SJCRH30 (cell line): ENCODE measurements around the gene POU2F1. TPM values are rescaled to one million over a fixed set of nuclear protein-coding genes. Genes with fewer than 3 reads are reported as not detected.
"Not testable (repeated sequence)": the region's sequence is repeated elsewhere in the genome, so short reads cannot be mapped to it uniquely, and the experiment has no call there.

ENCODE experiments used
- DNase-seq, 2 experiments: peaks; one replicate each; pipeline ENCODE4 v3.0.0-alpha.2; 2015 to 2020
- H3K27ac ChIP-seq: fragments of 250-450 bp; sonication (Bioruptor Pico); 2 replicates; pipeline ENCODE4 v1.5.1; 2020; ENCODE audit warnings: mild to moderate bottlenecking, moderate library complexity
- H3K27me3 ChIP-seq: fragments of 250-450 bp; sonication (Bioruptor Pico); 2 replicates; pipeline ENCODE4 v1.5.1; 2020; ENCODE audit warnings: mild to moderate bottlenecking, moderate library complexity
- H3K36me3 ChIP-seq: fragments of 250-450 bp; sonication (Bioruptor Pico); 2 replicates; pipeline ENCODE4 v1.5.1; 2020; ENCODE audit warnings: mild to moderate bottlenecking, moderate library complexity
- H3K4me1 ChIP-seq: fragments of 250-450 bp; sonication (Bioruptor Pico); 2 replicates; pipeline ENCODE4 v1.5.1; 2020; ENCODE audit warnings: mild to moderate bottlenecking, moderate library complexity
- H3K4me3 ChIP-seq: fragments of 250-450 bp; sonication (Bioruptor Pico); 2 replicates; pipeline ENCODE4 v1.5.1; 2020; ENCODE audit warnings: mild to moderate bottlenecking, moderate library complexity
- H3K9me3 ChIP-seq: fragments of 250-450 bp; sonication (Bioruptor Pico); replicated peaks from 2 replicates; pipeline ENCODE4 v1.5.1; 2020; ENCODE audit warnings: mild to moderate bottlenecking, moderate library complexity
- total RNA-seq: library from RNA; depleted of rRNA; stranded (reverse); fragments of >200 nt; shearing (Covaris generic); gene quantifications from 2 replicates; pipeline ENCODE4 v1.2.3, GENCODE V29; 2014

The POU2F1 gene
- total RNA-seq, 1 experiment from 2014 or later: 16.8 TPM

DNA sequence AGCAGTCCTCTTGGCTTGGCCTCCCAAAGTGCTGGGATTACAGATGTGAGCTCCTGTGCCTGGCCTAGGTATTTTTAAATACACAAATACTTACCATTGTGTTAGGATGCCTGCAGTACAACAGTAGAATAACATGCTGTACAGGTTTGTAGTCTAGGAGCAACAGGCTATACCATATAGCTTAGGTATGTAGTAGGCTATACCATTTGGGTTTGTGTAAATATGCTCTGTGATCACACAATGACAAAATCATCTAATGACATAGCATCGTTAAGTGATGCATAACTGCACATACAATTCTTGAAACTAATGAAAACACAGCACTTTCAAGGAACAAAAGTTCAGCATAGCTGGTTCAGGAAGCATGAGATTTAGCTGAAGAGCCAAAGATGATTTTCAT lies 12.7 kb downstream of the POU2F1 start:
- Histone ChIP-seq H3K4me1 (no peaks in the 10 kb centered on the region), H3K27me3 (no peaks in the 10 kb centered on the region), H3K4me3 (no peak overlapping the region), H3K27ac (no peak overlapping the region), H3K36me3 (no peaks in the 10 kb centered on the region; the same call in 1 of the 2 replicates), H3K9me3 (no peaks in the 10 kb centered on the region)
- no peak for DNase-seq

GRCh38 chr1:167237000-167237399 lies 16.3 kb downstream of the POU2F1 start:
- no peak overlapping the region for H3K27ac ChIP-seq
- no peaks in the 10 kb centered on the region for H3K4me1 ChIP-seq
- no peak overlapping the region for H3K4me3 ChIP-seq
- no peak for DNase-seq
- H3K36me3 ChIP-seq: no peaks in the 10 kb centered on the region; the same call in 1 of the 2 replicates
- no peaks in the 10 kb centered on the region for H3K27me3 ChIP-seq
- no peaks in the 10 kb centered on the region for H3K9me3 ChIP-seq

GRCh38 chr1:167238713-167239112 lies 18.0 kb downstream of the POU2F1 start:
- no peaks in the 10 kb centered on the region for H3K4me1 ChIP-seq
- H3K9me3 ChIP-seq: no peaks in the 10 kb centered on the region
- H3K4me3 ChIP-seq: no peak overlapping the region
- no peak overlapping the region for H3K27ac ChIP-seq
- no peak for DNase-seq
- H3K36me3 ChIP-seq: no peaks in the 10 kb centered on the region
- H3K27me3 ChIP-seq: no peaks in the 10 kb centered on the region

DNA sequence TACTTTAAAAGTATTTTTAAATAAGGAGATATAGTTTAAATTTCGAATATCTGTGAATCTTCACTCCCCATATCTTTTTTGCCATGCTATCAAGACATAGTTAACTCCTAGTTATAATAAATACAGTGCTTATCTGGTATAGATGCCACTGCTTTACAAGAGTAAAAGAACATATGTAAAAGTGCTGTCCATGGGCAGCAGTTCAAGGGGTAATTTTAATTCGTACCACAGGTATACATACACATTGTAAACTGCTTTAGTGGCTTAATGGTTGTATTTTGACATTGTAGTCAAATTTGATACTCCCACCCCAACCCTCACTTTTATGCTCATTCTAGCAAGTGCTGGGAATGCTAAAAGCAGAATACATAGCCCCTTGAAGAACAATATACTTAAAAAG lies 18.6 kb downstream of the POU2F1 start:
- H3K9me3 ChIP-seq: no peaks in the 10 kb centered on the region
- no peak overlapping the region for H3K27ac ChIP-seq
- H3K4me3 ChIP-seq: no peak overlapping the region
- H3K4me1 ChIP-seq: no peaks in the 10 kb centered on the region
- no peak for DNase-seq
- H3K27me3 ChIP-seq: no peaks in the 10 kb centered on the region
- no peaks in the 10 kb centered on the region for H3K36me3 ChIP-seq

DNA sequence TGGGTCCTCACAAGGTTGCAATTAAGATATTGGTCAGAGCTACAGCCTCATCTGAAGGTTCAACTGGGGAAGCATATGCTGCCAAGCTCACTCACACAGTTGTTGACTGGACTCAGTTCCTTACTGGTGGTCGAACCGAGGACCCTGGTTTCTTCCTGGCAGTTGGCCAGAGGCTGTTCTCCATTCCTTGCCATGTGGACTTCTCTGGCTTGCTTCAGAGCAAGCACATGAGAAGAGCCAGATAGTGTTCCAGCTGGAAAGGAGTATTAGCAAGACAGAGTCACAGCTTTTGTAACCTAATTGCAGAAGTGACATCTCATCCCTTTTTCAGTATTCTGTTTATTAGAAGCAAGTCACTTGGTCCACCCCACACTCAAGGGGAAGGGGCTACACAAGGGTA lies 23.6 kb downstream of the POU2F1 start:
- H3K27me3 ChIP-seq: no peaks in the 10 kb centered on the region
- no peak overlapping the region for H3K4me3 ChIP-seq
- H3K4me1 ChIP-seq: no peaks in the 10 kb centered on the region
- H3K36me3 ChIP-seq: no peaks in the 10 kb centered on the region
- no peak for DNase-seq
- H3K9me3 ChIP-seq: no peaks in the 10 kb centered on the region
- no peak overlapping the region for H3K27ac ChIP-seq

DNA sequence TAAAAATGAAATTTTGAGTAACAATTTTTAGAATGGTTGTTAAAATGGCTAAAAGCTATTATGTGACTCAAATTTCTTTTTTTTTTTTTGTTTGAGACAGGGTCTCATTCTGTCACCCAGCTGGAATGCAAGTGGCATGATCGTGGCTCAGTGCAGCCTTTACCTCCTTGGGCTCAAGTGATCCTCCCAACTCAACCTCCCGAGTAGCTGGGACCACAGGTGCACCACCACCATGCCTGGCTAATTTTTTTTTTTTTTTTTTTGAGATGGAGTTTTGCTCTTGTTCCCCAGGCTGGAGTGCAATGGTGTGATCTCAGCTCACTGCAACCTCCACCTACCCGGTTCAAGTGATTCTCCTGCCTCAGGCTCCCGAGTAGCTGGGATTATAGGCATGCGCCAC lies 24.5 kb downstream of the POU2F1 start:
- H3K9me3 ChIP-seq, H3K27ac ChIP-seq, DNase-seq, H3K27me3 ChIP-seq, H3K36me3 ChIP-seq, H3K4me3 ChIP-seq, H3K4me1 ChIP-seq: not testable (repeated sequence)

DNA sequence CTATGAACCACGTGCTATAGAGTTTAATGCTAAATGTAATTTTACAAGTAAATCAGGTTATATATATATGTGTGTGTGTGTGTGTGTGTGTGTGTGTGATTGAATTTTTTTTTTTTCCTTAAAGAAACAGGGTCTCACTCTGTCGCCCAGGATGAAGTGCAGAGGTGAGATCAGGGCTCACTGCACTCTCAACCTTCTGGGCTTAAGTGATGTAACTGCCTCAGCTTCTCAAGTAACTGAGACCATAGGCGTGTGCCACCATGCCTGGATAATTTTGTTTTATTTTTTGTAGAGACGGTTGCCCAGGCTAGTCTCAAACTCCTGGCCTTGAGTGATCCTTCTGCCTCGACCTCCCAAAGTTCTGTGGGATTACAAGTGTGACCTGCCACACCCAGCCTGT lies 26.3 kb downstream of the POU2F1 start:
- Histone ChIP-seq H3K4me1 (no peaks in the 10 kb centered on the region), H3K36me3 (no peaks in the 10 kb centered on the region), H3K9me3 (no peaks in the 10 kb centered on the region), H3K4me3 (no peak overlapping the region), H3K27me3 (no peaks in the 10 kb centered on the region), H3K27ac (no peak overlapping the region)
- no peak for DNase-seq

GRCh38 chr1:167247754-167248153 lies 27.1 kb downstream of the POU2F1 start:
- Histone ChIP-seq H3K27ac (no peak overlapping the region), H3K36me3 (no peaks in the 10 kb centered on the region), H3K4me3 (no peak overlapping the region), H3K9me3 (no peaks in the 10 kb centered on the region), H3K4me1 (no peaks in the 10 kb centered on the region), H3K27me3 (no peaks in the 10 kb centered on the region)
- no peak for DNase-seq

DNA sequence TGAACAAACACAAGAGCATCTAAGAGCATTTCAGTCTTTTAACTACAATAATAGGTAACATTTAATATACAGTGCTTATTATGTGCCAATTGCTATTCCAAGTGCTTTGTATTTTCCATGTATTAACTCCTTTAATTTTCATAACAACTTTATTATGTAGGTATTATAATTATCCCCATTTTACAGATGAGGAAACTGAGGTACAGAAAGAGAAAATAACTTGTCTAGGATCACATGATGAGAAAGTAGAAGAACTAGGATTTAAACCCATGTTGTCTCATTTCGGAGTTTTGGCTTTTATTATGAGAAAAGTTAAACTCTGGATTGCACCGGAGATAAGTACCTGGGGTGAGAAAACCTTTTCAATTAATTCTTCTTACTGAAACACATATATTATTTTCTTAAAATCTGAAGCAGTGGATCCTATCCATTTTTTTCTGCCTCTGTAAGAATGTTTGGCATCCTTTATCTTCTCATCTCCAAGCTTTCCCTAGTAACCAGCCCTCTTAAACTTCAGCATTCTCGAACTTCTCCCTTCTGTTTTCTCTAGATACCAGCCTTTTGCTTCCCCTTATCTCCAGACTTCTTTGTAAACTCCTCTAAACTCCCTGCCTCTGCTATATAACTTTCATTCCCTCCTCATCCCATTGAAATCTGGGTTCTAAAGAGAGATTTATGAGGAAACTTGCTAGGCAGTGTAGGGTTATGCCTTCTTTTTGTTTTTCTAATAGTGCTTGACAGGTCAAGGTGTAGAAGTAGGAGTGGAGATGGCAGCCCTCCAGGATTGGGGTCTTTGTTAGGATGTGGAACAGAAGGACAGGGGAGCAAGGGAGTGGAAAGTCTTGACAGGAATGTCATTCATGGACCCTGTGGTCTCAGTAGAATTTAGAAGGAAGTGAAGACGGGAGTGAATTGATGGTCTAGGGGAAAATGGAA lies 28.3 kb downstream of the POU2F1 start:
- no peak overlapping the region for H3K4me3 ChIP-seq
- H3K36me3 ChIP-seq: no peaks in the 10 kb centered on the region
- H3K27ac ChIP-seq: no peak overlapping the region
- DNase-seq: no peak
- no peaks in the 10 kb centered on the region for H3K27me3 ChIP-seq
- H3K9me3 ChIP-seq: no peaks in the 10 kb centered on the region
- H3K4me1 ChIP-seq: no peaks in the 10 kb centered on the region

DNA sequence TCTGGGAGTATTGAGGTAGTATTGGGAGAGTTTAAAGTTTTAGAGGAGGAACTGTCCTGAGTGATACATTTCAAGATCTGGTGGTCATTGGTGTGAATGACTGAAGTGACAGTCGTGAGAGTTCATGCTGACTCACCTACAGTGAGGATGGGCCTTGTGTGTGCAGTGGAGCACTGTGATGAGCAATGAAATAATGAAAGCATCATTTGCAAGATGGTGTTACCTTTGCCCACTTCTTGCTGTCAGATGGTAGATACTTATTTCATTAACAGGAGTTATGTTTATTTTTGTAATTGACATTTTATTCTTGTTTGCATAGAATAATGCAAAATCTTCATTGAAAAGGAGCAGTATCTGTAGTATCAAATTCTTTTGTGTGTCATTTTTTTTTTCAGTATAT lies 29.0 kb downstream of the POU2F1 start:
- Histone ChIP-seq H3K27me3 (no peaks in the 10 kb centered on the region), H3K36me3 (no peaks in the 10 kb centered on the region), H3K4me3 (no peak overlapping the region), H3K9me3 (no peaks in the 10 kb centered on the region), H3K27ac (no peak overlapping the region), H3K4me1 (no peaks in the 10 kb centered on the region)
- DNase-seq: no peak

DNA sequence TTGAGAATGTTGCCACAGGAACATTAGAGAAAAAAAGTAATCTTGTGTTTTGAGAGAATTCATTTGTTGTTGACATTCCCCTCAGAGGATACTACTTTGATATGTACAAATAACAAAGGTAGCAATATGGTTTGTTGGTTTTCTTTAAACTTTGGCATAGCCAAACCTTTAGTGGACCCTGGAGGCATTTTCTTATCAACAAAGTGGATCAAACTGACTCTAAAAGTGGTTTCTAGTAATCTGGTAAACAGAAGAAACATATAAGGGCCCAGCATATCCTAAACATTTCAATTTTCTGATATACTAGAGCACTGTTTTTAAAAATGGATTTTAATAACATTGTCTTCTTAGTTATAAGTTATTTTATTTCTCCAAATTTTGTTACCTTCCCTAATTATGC lies 29.8 kb downstream of the POU2F1 start:
- Histone ChIP-seq H3K9me3 (no peaks in the 10 kb centered on the region), H3K36me3 (no peaks in the 10 kb centered on the region), H3K27ac (no peak overlapping the region), H3K4me1 (no peaks in the 10 kb centered on the region), H3K27me3 (no peaks in the 10 kb centered on the region), H3K4me3 (no peak overlapping the region)
- DNase-seq: no peak

DNA sequence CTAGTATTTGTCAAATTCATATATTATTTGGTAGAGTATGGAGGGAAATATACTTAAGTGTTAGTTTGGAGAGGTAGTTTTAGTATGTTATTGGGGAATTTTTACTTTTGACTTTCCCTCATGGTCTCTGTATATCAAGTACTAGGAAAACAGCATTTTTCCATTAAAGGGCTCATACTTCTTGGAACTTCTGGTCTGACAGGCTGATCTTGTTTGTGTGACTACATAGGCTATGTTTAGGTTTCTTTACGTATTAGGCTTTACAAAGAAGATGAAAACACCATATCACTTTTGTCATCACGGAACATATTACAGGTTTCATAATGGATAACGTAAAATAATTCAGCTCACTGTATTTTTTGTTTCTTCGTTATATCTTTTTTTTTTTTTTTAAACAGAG lies 30.8 kb downstream of the POU2F1 start:
- Histone ChIP-seq H3K27me3 (no peaks in the 10 kb centered on the region), H3K4me1 (no peaks in the 10 kb centered on the region)

DNA sequence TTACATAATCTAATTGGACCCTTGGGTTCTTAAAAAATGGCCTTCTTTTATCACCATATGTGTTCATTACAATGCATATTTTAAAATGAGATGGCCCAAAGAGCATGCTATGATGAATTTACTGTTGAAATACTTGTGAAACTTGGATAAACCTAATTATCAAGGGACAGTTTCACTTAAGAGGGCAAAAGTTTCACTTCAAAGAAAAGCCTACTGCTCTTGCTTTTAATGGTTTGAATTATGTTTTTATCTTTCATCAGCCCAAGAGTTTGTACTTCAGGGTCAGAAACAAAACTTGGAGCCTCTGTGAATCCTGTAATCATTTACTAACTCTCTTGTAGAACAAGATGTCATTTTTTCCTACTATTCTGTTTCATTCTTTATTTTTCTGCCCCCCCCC lies 32.3 kb downstream of the POU2F1 start:
- Histone ChIP-seq H3K27ac (no peak overlapping the region), H3K4me1 (no peaks in the 10 kb centered on the region), H3K9me3 (no peaks in the 10 kb centered on the region), H3K4me3 (no peak overlapping the region), H3K27me3 (no peaks in the 10 kb centered on the region), H3K36me3 (no peaks in the 10 kb centered on the region)
- DNase-seq: no peak

More for the DNA sequence above, 30.8 kb downstream of the POU2F1 start:
- H3K36me3 ChIP-seq: no peaks in the 10 kb centered on the region
- no peak for DNase-seq
- H3K27ac ChIP-seq: no peak overlapping the region
- no peak overlapping the region for H3K4me3 ChIP-seq
- H3K9me3 ChIP-seq: no peaks in the 10 kb centered on the region

DNA sequence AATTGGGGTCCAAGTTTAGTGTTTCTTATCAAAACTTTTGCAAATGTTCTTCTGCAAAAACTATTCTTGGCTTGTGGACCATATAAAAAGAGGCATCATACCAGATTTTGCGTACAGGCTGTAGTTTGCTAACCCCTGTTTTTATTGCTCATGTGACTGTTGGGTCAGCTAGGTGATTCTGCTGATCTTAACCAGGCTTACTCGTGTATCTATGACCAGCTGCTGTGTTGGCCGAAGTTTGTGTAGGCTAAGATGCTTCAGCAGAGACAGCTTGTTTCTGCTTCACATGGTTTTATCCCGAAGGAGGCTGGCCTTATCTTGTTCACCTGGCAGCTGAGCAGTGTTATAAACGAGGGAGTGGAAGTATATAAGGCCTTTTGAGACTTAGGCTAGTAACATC lies 38.2 kb downstream of the POU2F1 start:
- no peak for DNase-seq
- Histone ChIP-seq H3K4me1 (no peaks in the 10 kb centered on the region), H3K27me3 (no peaks in the 10 kb centered on the region), H3K4me3 (no peak overlapping the region), H3K36me3 (no peaks in the 10 kb centered on the region), H3K9me3 (no peaks in the 10 kb centered on the region), H3K27ac (no peak overlapping the region)

- H3K4me3 ChIP-seq: no peak overlapping the region
- no peak for DNase-seq
- H3K27ac ChIP-seq: no peak overlapping the region
- H3K9me3 ChIP-seq: no peaks in the 10 kb centered on the region
- H3K36me3 ChIP-seq: no peaks in the 10 kb centered on the region
- no peaks in the 10 kb centered on the region; the same call in 1 of the 2 replicates for H3K4me1 ChIP-seq
- no peaks in the 10 kb centered on the region for H3K27me3 ChIP-seq
Measured at GRCh38 chr1:167262836-167263235, 42.1 kb downstream of the POU2F1 start.

- H3K27me3 ChIP-seq: no peaks in the 10 kb centered on the region
- H3K4me3 ChIP-seq: no peak overlapping the region
- H3K27ac ChIP-seq: no peak overlapping the region
- no peaks in the 10 kb centered on the region for H3K36me3 ChIP-seq
- no peak for DNase-seq
- H3K4me1 ChIP-seq: no peaks in the 10 kb centered on the region; the same call in 1 of the 2 replicates
- H3K9me3 ChIP-seq: no peaks in the 10 kb centered on the region
Measured at GRCh38 chr1:167263344-167263743, 42.7 kb downstream of the POU2F1 start.
